GM19193 (cell line): ENCODE data around the gene FGF7.

Source experiments
- POLR2A ChIP-seq: IDR thresholded peaks from 4 replicates; pipeline ENCODE4 v1.6.1; 2011; ENCODE audit not compliant: insufficient read depth, insufficient read length; ENCODE audit errors: extremely low read depth

FGF7 gene

GRCh38 chr15:49467746-49468480, 44.9 kb downstream of the FGF7 start:
- TF ChIP-seq POLR2A: no peak

GRCh38 chr15:49468481-49468839, 45.4 kb downstream of the FGF7 start:
- TF ChIP-seq POLR2A: no peak

GRCh38 chr15:49471733-49472132, 48.7 kb downstream of the FGF7 start:
- no peak for TF ChIP-seq POLR2A

GRCh38 chr15:49472338-49472737, 49.3 kb downstream of the FGF7 start:
- TF ChIP-seq POLR2A: no peak

GRCh38 chr15:49473031-49473430, 50.0 kb downstream of the FGF7 start:
- TF ChIP-seq POLR2A: no peak

- TF ChIP-seq POLR2A: no peak
Observed at GRCh38 chr15:49490966-49491365, 67.9 kb downstream of the FGF7 start.

GRCh38 chr15:49492151-49492550, 69.1 kb downstream of the FGF7 start:
- no peak for TF ChIP-seq POLR2A

GRCh38 chr15:49492830-49493229, 69.8 kb downstream of the FGF7 start:
- no peak for TF ChIP-seq POLR2A

GRCh38 chr15:49494842-49495241, 71.8 kb downstream of the FGF7 start:
- no peak for TF ChIP-seq POLR2A

- TF ChIP-seq POLR2A: no peak
Observed at GRCh38 chr15:49495993-49496753, 73.1 kb downstream of the FGF7 start.

GRCh38 chr15:49501586-49501985, 78.5 kb downstream of the FGF7 start:
- no peak for TF ChIP-seq POLR2A

GRCh38 chr15:49506341-49506740, 83.3 kb downstream of the FGF7 start:
- no peak for TF ChIP-seq POLR2A

- TF ChIP-seq POLR2A: no peak
Observed at GRCh38 chr15:49507261-49507660, 84.2 kb downstream of the FGF7 start.

- TF ChIP-seq POLR2A: no peak
Observed at GRCh38 chr15:49521802-49522201, 98.8 kb downstream of the FGF7 start.

- no peak for TF ChIP-seq POLR2A
Observed at GRCh38 chr15:49528289-49528688, 105.2 kb downstream of the FGF7 start.

GRCh38 chr15:49530092-49530491, 107.0 kb downstream of the FGF7 start:
- no peak for TF ChIP-seq POLR2A
